Kidney epithelial cell (primary cell): ENCODE measurements around the gene RSPO4. TPM values are rescaled to one million over a fixed set of nuclear protein-coding genes. Genes with fewer than 3 reads are reported as not detected.

Experiments
- DNase-seq: peaks from one replicate; pipeline ENCODE4 v3.0.0-alpha.2; 2010; ENCODE audit warnings: low read depth
- H3K27me3 ChIP-seq: 2 replicates; pipeline ENCODE4 v1.6.0; 2011; ENCODE audit warnings: low read length; ENCODE audit not compliant: control insufficient read depth, insufficient read depth
- H3K36me3 ChIP-seq: 2 replicates; pipeline ENCODE4 v1.5.1; 2011; ENCODE audit warnings: low read length; ENCODE audit not compliant: control insufficient read depth, insufficient read depth
- H3K4me3 ChIP-seq: 2 replicates; pipeline ENCODE4 v1.5.1; 2011; ENCODE audit warnings: low read depth, mild to moderate bottlenecking, control low read depth, low read length
- total RNA-seq: library from RNA; depleted of rRNA; stranded (reverse); fragments of >200 nt; gene quantifications from 2 replicates; pipeline ENCODE4 v1.2.3, GENCODE V29; 2015
- TF ChIP-seq, protein P1 (sequence below): IDR thresholded peaks from 2 replicates; pipeline ENCODE4 v1.5.1; 2011; ENCODE audit warnings: mild to moderate bottlenecking, moderate library complexity, low read length, control low read depth, inconsistent platforms; ENCODE audit not compliant: insufficient read depth, poor library complexity, severe bottlenecking

Gene RSPO4
- total RNA-seq, result 1.6 and 3.3 TPM in 2 replicates

DNA sequence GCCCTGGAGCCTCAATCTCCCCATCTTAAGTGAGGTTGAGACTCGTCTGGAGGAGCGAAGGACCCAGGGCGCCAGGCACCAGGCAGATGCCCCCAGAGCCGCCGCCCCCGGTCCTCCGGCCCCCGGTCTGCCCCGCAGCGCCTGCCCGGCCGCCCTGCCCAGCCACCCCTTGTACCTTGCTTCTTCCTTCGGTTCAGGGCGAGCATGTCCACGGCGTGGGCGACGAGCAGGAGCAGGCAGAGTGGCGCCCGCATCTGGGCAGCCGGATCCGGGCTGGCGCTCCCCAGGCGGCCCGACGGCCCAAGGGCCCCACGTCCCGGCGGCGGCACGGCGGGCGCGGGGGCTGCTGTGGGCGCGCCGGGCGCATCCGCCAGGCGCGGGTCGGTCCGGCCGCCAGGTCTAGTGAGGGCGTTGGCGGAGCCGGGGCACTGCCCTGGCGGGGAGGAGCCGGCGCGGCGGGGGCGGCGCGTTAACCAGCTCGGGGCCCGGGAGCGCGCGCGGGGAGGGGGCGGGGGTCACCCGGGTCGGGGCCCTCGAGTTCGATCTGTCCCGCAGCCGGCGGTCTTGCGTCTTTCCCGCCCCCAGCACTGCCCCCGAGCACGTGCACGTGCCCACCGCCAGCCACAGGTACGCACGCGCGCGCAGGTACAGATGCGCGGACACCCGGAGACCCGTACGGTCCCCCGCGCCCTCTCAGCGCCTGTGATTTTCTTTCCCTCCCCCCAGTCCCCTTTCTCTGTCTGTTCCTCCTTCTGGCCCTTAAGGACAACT lies at the start of gene RSPO4:
TSS of gene RSPO4 (minus strand) at position 401 of the 771 bp plus-strand sequence. CDS start at position 254, 147 bp downstream.
- peaks cover 22% of the 10 kb centered on the region for H3K27me3 ChIP-seq
- no peak for DNase-seq
- H3K4me3 ChIP-seq, result no peak within 1 kb of the TSS

DNA sequence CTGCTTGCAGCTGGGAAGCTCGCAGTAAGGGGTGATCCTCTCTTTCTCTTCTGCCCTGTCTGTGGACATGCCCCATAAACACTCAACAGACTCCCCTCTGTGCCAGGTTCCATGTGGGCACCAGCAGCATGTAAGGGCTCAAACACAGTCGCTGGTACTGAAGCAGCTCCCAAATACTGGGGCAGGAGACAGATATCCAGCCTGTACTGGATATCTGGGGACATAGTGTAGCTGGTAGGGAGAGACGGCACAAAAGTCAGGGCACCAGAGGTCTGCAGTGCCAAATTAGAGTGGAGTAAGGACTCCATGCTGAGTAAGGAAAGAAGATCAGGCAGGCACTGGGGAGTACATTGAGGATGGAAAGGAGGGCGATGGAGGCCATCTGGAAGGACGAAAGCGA lies 48.3 kb upstream of the RSPO4 start:
- H3K4me3 ChIP-seq, result no peak overlapping the region
- DNase-seq, result no peak
- H3K36me3 ChIP-seq, result no peaks in the 10 kb centered on the region
- no peaks in the 10 kb centered on the region for H3K27me3 ChIP-seq
- TF ChIP-seq, protein P1, sequence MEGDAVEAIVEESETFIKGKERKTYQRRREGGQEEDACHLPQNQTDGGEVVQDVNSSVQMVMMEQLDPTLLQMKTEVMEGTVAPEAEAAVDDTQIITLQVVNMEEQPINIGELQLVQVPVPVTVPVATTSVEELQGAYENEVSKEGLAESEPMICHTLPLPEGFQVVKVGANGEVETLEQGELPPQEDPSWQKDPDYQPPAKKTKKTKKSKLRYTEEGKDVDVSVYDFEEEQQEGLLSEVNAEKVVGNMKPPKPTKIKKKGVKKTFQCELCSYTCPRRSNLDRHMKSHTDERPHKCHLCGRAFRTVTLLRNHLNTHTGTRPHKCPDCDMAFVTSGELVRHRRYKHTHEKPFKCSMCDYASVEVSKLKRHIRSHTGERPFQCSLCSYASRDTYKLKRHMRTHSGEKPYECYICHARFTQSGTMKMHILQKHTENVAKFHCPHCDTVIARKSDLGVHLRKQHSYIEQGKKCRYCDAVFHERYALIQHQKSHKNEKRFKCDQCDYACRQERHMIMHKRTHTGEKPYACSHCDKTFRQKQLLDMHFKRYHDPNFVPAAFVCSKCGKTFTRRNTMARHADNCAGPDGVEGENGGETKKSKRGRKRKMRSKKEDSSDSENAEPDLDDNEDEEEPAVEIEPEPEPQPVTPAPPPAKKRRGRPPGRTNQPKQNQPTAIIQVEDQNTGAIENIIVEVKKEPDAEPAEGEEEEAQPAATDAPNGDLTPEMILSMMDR, result no peak

More for the DNA sequence above, at the start of gene RSPO4:
- H3K36me3 ChIP-seq, result no peaks in the 10 kb centered on the region
- TF ChIP-seq, protein P1, result no peak

DNA sequence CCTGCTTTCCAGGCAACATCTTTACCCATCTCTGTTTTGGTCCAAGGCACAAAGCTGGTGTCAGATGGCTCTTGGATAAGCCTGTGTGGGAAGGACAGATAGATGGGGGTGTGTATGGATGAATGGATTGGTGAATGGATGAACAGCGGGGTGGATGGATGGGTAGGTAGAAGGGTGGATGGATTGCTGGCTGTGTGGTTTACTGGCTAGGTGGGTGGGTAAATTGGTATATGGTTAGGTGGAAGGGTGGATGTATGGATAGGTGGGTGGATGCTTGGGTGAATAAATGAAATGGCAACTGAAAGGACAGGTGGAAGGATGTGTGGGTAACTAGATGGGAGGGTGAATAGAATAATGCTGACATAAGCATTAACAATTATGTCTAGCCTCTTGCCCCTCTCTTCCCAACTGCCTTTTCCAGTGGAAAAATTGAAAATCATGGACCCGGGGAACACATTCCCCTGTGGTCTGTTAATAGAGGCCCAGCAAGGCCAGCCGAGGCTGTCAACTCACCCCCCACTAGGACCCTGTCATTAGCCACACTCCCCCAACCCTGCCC lies 43.8 kb upstream of the RSPO4 start:
- TF ChIP-seq, protein P1, result no peak
- DNase-seq, result no peak
- H3K4me3 ChIP-seq, result no peak overlapping the region
- H3K27me3 ChIP-seq, result peaks cover 2% of the 10 kb centered on the region
- H3K36me3 ChIP-seq, result no peaks in the 10 kb centered on the region

DNA sequence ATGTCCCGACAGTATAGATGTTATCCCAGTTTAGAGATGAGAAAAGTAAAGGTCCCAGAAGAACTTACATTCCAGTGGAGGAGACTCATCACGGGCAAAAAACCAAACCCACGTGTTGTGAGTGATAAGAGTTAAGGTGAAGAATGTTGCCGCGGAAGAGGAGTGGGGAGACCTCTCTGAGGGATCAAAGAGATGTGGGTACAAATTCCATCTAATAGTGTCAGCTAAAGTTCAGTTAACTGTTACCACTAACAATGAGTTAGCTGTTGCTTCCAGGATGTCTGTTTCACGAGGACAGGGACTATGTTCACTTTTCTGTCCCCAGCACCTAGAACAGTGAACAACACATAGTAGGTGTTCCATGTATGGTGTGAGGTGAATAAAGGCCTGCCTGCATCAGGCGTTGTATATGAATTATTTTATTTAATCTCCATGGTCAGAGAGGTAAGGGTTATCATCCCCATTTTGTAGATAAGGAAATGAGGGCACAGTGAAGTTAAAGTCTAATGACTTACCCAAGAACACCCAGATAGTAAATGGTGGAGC lies 39.8 kb upstream of the RSPO4 start:
- no peaks in the 10 kb centered on the region for H3K36me3 ChIP-seq
- TF ChIP-seq, protein P1, result no peak
- H3K4me3 ChIP-seq, result no peak overlapping the region
- H3K27me3 ChIP-seq, result peaks cover 2% of the 10 kb centered on the region
- DNase-seq, result no peak

DNA sequence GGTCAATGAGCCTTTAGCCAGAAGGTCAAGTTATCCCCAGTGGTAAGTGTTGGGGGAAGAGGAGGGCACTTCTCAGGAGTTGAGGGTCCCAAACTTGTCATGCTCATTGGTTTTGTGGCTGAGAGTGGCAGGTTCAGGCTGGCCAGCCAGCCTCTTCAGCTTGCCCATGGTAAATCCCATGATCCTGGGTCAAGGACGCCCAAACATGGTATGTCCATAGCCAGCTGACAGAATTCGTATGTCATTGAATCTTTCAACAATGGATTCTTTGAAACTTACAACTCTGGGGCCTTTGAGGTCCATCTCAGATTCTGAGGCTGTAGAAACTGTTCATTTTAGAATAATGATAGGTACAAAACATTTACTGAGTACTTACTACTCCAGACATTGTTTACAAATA lies 36.1 kb upstream of the RSPO4 start:
- H3K36me3 ChIP-seq, result no peaks in the 10 kb centered on the region
- TF ChIP-seq, protein P1, result no peak
- H3K4me3 ChIP-seq, result no peak overlapping the region
- H3K27me3 ChIP-seq, result peaks cover 2% of the 10 kb centered on the region
- DNase-seq, result no peak
